Measurements from ENCODE around the gene ISG20. TPM values are rescaled to one million over a fixed set of nuclear protein-coding genes. Genes with fewer than 3 reads are reported as not detected.

Gene ISG20
- 40.7 TPM for total RNA-seq

DNA sequence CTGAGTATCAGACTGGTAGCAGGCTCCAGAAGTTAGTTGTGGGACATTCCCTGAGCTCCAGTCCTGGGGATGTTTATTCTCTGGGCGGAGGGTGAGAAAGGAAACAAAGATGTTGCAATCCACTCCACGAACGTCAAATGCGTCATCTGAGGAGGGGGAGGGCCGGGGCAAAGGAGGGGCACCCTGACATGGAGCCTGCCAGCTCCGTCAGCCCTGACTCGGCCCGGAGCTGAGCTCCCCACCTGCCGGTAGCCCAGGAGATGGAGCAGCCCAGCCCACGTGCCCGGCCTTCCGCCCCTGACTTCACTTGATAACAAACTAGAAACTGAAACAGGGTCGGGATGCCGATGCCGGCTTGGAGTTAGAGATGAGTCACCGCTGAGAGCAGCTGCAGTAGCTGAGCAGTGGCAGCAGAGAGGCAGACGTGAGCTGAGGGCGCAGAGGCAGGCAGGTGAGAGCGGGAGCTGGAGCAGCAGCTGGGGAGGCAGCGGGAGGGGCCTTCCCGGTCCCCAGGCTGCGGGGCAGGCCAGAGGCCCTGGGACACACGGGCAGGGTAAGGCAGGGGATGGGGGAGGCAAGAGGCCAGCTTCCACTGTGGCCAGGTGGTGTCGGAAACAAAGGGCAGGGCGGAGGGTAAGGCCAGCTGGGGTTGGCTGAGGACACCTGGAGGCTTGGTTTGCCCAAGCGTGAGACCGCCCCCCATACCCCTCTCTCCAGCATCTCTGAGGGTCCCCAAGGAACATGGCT is at the start of gene ISG20:
TSS of gene ISG20 (plus strand) at position 391 of the 747 bp plus-strand sequence. CDS start at position 742, 351 bp downstream.
- peak; percentile 88 to 99 (median 99) for DNase-seq (ENCODE audit: low read depth in 2 of 3, low spot score in 2 of 3)

DNA sequence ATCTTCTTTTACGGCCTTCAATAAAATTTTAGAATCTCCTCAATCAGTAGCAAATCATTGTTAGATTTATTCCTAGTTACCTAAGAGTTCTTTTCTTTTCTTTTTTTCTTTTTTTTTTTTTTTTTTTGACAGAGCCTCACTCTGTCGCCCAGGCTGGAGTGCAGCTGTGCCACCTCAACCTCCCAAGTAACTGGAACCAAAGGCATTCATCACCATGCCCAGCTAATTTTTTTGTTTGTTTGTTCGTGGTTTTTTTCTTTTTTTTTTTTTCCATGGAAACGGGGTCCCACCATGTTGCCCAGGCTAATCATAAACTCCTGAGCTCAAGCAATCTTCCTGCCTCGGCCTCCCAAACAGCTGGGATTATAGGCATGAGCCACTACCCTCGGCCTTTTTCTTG is 48.1 kb upstream of the ISG20 start:
- no peak for DNase-seq (ENCODE audit: low read depth in 2 of 3, low spot score in 2 of 3)

DNA sequence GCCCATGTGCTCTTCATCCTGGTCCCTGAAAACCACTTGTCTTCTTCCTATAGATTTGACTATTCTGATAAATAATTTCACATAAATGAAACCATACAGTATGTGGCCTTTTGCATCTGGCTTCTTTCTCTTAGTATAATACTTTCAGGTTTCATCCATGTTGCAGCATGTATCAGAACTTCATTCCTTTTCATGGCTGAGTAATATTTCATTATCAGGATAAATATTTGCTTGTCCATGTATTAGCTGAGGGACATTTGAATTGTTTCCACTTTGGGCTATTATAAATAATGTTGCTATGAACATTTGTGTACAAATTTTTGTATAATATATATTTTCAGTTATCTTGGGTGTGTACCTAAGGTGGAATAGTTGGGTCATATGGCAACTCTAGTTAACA is 47.4 kb upstream of the ISG20 start:
- no peak for DNase-seq (ENCODE audit: low read depth in 2 of 3, low spot score in 2 of 3)

DNA sequence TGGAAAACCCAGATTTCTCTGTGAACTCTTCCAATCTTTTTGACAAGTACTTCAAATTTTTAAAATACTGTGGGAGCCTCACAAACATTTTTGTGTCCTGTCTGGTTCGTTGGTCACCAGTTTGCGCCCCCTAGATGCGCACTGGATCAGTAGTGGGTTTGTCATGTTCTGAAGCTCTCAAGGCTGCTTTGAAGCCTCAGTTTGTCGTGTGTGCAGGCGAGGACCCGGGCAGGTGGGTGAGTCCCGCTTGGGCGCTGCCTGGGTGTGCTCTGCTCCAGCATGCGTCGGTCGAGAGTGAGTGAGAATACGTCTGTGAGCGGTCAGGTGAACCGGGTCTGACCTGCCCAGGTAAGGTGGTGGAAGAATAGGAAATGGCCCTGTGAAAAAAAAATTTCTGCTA is 34.9 kb upstream of the ISG20 start:
- DNase-seq (ENCODE audit: low read depth in 2 of 3, low spot score in 2 of 3), result no peak

DNA sequence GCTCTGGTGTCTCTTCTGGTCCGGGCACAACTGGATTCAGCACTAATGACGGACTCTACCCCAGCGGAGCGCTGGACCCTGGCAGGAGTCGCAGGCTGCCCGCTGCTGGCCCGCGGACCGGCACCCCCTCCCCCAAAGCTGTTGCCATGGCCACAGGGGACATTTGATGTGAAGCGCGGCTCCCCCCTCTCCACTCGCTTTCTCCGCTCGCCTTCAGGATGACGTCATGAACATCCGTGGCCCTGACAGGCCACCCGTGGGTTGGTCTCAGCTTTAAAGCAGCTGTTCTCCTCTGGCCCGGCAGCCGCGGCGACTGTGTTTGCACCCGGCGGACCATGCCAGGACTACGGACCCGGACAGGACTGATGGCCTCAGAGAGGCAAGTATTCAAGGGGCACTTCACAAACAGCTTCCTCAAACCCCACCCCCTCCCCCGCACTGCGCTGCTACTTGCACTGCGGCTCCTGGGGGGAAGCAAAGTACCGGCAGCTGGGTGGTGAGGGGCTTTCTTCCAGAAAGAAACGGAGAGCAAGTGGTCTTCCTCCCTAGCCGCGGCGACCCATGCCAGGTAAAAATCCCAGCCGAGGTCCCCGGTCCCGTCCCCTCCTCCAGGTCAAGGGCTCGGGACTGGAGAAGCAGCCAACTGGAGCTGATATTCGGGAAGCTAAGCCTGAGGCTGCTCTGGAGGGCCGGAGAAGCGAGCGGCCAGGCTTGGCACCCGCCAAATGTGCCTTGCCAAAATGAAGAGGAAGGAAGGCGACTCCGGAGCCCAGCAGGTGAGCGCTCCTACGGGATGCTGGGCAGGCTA is 34.2 kb upstream of the ISG20 start:
- DNase-seq (ENCODE audit: low read depth in 2 of 3, low spot score in 2 of 3), result no peak

DNA sequence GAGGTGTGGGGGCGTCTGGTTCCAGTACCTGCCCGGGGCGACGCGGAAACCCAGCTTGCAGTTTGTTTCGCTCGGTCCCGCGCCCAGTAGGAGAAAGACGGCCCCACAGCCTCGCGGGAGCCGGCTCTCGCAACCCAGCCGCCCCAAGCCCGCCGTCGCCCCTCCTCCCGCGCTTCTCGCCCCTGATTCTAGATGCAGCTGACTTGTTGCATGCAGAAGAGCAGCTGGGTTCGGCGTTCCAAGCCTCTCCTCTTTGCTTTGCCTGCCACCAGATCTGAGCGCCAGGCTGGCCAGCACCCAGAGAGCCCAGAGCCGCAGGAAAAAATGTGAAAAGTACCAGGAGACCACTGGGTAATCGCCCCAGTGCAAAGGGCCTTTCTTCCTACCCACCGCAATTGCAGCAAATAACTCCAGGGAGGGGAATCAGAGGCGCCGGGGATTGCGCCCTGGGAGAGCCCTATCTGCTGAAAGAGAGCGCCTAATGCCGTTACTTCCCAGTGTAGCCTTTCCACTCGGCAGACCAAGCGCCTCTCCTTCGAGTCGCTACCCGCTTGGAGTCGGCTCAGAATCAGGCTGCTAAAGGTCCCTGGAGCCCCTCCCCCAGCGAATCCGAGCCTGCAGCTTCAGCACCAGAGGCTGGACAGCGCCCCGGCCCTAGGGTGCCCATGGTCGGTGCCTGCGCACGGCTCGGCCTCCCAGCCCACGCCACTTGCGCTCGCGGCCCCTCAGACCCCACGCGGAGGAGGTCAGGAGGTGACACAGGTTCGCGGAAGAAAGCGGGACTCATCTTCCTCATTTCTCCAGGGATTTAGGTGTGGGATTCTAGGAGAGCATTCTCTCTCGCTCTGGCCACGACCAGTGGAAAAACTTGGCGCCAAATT is 33.4 kb upstream of the ISG20 start:
- peak in 2 of 3 donors; percentile 55 to 75 for DNase-seq (ENCODE audit: low read depth in 2 of 3, low spot score in 2 of 3)

DNA sequence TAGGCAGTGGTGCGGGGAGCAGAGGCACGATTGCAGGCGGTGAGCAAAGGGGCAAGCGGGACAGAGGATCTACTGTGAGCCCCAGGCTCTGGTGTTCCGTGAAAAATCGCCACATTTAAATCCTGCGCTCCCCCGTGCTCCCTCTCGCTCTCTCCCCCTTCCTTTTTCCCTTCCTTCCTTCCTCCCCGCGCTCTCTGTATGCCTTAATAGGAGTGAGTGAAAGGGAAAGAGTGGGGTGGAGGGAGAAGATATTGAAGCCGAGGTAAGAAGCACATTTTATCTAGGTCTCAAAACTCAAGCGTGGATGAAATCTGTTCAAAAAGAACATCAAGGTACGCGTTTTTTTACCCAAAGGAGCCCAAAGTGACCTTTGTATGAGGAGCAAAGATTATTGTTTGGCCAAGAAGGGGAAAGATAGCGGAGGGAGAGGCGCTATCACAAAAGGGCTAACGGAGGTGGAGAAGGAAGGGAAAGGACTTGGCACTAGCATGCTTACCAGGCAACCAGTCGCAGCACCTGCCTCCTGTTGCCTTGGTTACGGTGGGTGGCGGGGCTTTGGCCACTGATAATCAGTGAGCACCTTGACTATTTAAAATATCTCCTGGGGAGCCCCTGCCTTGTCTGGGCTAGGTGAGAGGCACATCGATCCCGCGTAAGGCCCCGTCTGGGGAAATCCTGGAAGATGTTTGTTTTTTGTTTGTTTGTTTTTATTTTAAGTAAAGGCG is 32.6 kb upstream of the ISG20 start:
- DNase-seq (ENCODE audit: low read depth in 2 of 3, low spot score in 2 of 3), result no peak

DNA sequence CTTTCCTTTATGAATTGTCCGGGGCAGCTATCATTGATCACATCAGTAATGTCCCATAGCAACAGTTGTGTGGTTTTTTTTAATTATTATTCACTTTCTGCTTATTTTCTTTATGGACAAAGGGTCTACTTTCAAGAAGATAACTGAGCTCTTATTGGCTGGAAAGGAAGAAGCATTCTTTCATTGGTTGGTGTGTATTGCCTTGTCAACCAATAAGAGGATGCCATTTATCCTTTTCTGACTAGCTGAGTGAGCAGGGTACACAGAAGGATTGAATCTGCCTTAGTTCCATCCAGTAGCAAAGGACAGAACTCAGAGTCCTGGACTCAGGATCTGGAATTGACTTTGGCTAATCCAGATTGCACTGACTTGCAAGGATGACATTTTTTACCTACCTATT is 30.9 kb upstream of the ISG20 start:
- no peak for DNase-seq (ENCODE audit: low read depth in 2 of 3, low spot score in 2 of 3)

DNA sequence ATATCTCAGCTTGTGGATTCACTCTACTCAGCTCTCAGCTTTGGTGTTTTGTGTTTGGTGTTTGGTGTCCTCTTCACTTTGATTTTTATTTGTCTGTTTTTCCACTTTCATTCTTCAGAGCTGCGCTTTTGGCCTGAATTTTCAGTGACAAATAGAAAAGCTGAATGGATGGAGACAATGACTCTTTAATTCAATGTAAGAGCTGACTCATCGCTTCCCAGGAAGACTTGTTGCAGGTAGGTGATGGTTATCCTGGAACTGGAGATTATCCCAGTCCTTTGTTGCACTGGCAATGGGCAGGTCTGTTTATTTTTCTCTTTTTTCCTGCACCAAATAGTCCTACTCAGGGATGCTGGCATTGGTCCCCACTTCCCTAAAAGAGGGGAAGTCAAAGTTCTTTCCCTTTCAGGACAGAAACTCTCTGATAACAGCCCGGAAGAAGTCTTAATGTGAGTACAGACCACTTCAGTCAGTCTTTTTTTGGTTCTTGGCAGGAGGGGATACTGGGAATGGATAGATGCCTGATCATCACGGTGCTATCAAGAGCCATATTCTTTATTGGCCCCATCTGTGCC is 30.1 kb upstream of the ISG20 start:
- no peak for DNase-seq (ENCODE audit: low read depth in 2 of 3, low spot score in 2 of 3)

DNA sequence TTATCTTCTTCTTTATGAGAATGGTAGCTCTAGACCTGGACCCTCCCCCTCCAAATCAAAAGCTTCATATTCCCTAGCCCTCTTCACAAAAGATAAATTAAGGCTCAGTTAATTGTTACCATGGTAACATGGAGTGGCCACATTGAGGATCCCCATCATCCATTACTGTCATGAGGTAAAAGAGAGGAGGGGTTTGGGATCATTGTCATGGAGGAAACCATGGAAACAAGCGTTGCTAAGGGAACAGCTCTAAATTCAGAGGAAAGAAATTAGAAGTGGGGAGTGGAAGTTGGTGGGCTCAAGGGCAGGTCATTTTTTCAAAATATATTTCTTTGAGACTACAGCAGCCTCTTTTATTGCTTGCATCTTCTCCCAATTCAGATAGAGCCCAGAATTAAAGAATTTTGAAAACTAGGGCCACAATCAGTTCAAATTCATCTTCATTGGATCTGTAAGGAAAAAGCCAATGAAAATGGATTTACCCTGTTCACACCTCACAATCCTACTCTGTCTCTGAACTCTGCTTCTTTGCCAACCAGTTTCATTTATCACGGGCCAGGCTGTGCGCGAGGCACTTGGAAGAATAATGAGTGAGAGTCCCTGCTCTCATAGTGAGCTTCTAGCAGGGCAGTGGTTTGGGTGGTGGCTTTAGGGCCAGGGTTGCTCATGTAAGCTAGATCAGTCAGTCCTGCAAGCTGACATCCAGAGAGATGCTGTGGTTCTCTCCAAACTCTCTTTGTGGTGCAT is 29.3 kb upstream of the ISG20 start:
- DNase-seq (ENCODE audit: low read depth in 2 of 3, low spot score in 2 of 3), result no peak

DNA sequence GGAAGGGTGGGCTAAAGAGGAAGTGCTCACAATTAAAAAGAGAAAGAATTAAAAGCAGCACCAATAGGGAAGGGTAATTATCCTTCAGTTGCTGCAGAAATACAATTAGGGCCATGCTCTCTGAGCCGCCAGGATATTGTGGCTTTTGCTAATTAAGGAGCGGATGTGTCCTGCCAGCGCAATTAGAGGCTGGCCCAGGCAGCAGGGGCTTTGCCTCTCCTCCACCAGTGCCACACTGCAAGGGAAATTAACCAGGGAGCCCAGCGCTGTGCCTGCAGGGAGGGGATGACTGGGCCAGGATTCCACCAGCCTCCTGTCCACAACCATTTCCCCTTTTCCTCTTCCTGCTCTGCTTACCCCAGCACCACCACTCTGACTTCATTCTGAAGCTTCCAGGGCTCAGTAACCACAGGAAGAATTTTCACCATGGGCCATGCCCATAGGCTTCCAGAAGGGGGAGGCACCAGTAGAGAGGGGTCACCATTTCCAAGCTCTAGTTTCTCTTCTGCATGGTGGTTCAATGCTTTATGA is 28.1 kb upstream of the ISG20 start:
- no peak for DNase-seq (ENCODE audit: low read depth in 2 of 3, low spot score in 2 of 3)

DNA sequence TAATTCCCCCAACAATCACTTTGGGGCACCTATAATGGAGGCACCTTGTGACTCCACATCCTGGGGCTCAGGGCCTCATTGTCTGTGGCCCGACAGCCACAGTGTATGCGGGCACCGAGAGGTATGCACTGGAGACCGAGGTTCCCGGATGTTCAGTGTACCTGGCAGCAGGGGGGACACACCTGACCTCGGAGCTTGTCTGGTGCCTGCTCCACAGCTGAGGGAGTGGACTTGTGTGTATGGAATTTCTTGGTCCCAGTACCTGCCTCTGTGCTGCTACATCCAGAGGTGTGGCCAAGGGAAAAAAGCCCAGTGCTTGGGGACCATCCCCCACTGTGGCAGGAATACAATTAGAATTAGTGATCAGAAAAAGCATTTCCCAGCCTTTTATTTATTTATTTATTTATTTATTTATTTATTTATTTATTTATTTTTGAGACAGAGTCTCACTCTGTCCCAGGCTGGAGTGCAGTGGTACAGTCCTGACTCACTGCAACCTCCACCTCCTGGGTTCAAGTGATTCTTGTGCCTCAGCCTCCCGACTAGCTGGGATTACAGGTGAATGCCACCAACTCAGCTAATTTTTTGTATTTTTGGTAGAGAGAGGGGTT is 26.5 kb upstream of the ISG20 start:
- no peak for DNase-seq (ENCODE audit: low read depth in 2 of 3, low spot score in 2 of 3)

DNA sequence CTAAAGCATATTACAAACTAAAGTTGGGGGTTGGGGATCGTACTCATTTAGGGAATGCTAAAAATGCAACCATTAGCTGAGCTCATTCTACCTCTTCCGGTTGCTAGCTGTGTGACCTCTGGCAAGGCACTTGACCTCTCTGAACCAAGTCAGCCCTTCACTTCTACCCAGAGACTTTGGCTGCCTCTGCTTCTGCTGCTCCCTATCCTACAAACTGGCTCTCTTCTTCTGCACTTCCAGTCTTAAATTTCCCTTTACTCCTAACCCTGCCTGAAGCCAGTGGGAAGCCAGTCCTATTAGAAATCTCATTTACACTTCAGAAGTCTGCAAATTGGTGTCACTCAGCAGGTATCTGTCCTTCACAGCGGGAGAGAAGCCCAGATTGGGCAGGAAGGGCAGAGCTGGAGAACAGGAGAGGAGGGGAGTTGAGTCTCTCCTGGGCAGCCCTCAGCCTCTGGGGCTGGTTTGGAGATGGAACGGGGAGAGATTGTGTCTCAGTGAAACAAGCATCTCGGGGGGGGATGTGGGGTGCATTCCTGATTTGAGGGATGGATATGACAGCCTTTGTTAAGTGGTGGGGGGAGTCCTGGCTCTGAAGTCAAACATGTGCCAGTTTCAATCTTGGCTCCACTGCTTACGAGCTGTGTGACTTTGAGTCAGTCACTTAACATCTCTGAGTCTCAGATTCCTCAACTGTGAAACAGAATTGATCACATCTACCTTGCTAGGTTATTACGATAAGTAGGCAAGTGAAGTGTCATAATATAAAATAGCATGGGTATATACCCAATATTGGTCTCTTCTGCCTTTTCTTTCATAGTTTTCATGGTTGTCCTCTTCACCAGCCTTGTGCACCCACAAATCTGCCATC is 25.5 kb upstream of the ISG20 start:
- DNase-seq (ENCODE audit: low read depth in 2 of 3, low spot score in 2 of 3), result no peak

DNA sequence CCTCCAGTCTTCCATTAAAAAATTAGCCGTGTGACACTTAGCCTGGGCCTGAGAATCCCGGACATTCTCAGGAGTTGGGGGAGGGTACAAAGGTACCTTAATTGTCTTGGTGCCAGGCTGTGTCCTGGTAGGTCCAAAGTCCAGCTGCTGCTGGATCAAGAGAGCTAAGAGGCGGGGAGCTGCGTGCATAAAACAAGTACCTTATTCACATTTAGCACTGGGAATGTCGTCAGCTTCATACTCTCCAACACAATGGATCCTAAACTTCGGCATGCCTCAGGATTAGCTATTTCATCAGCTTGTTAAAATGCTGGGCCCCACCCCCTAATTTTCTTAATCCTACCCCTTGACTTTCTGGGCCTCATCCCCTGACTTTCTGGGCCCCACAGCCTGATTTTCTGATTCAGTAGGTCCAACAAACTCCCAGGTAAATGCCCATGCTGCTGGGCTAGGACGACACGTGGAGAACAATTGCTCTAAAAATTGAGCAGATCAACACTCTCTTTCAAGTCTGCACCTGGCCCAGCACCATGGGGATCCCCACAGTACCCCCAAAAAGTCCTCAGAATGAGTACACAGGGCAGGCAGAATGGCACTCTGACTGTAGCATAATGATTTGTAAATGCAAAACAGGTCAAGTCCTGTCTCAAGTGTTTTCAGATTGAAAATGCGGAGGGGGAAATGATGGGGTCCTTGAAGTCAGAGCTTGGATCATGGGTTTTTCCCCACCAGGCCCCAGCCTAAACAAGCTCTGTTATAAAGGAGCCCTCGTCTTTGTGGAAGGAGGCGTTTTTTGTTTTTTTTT is 23.3 kb upstream of the ISG20 start:
- no peak for DNase-seq (ENCODE audit: low read depth in 2 of 3, low spot score in 2 of 3)

DNA sequence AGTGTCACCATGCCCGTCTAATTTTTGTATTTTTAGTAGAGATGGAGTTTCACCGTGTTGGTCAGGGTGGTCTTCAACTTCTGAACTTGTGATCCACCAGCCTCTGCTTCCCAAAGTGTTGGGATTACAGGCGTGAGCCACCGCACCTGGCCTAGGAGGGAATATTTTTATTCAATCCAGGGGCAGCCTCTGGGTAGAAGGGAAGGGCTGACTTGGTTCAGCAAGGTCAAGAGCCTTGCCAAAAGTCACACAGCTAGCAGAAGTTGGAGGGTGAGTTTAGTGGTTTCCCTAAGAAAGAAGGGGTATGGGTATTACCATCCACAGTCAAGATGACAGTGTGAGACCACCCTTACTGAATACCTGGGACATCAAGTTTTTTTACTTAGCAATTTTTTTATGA is 22.6 kb upstream of the ISG20 start:
- no peak for DNase-seq (ENCODE audit: low read depth in 2 of 3, low spot score in 2 of 3)

DNA sequence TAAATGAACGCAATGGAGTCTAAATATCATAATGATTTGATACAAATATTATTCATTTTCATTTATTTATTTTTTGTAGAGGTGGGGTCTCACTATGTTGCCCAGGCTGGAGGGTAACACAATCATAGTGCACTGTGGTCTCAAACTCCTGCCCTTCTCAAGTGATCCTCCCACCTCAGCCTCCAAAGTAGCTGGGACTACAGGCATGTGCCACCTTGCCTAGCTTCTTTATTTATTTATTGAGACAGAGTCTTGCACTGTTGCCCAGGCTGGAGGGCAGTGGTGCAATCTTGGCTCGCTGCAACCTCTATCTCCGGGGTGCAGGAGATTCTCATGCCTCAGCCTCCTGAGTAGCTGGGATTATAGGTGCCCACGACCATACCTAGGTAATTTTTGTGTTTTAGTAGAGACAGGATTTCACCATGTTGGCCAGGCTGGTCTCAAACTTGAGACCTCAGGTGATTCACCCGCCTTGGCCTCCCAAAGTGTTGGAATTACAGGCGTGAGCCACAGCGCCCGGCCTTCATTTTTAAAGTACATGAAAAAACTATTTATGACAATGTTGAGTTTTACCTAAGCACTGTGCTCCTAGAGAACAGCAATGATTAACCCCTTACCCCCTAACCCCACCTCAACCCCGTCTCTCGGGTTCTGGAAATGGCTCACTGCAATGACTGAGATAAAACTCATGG is 21.6 kb upstream of the ISG20 start:
- DNase-seq (ENCODE audit: low read depth in 2 of 3, low spot score in 2 of 3), result no peak
